ENCODE results near the gene AP3M1.
A peak's percentile ranks its signal among the peaks of the same experiment; 100 is the strongest.

- TF ChIP-seq, protein P1, sequence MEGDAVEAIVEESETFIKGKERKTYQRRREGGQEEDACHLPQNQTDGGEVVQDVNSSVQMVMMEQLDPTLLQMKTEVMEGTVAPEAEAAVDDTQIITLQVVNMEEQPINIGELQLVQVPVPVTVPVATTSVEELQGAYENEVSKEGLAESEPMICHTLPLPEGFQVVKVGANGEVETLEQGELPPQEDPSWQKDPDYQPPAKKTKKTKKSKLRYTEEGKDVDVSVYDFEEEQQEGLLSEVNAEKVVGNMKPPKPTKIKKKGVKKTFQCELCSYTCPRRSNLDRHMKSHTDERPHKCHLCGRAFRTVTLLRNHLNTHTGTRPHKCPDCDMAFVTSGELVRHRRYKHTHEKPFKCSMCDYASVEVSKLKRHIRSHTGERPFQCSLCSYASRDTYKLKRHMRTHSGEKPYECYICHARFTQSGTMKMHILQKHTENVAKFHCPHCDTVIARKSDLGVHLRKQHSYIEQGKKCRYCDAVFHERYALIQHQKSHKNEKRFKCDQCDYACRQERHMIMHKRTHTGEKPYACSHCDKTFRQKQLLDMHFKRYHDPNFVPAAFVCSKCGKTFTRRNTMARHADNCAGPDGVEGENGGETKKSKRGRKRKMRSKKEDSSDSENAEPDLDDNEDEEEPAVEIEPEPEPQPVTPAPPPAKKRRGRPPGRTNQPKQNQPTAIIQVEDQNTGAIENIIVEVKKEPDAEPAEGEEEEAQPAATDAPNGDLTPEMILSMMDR (conservative IDR thresholded peaks at IDR 0.05; ENCODE audit: low read depth, low read length) = peak; percentile 40
- TF ChIP-seq EZH2 (IDR thresholded peaks at IDR 0.05; ENCODE audit: borderline replicate concordance, low read depth, low read length, poor library complexity, severe bottlenecking) = no peak
These were observed 2.5 kb upstream of the AP3M1 start for GRCh38 chr10:74153123-74153522.

Measured in A673 (cell line).